Esophagus muscularis mucosa (tissue), 4 donors: Measurements from ENCODE around the gene SMG6. TPM values are rescaled to one million over a fixed set of nuclear protein-coding genes. Genes with fewer than 3 reads are reported as not detected.
"Not testable (repeated sequence)": the region's sequence is repeated elsewhere in the genome, so short reads cannot be mapped to it uniquely, and the experiment has no call there.

Experiments
- DNase-seq: peaks from one replicate; pipeline ENCODE4 v3.0.0-alpha.2; 2017; ENCODE audit errors: extremely low spot score
- H3K27ac ChIP-seq, 4 donors: fragments of 200-600 bp; sonication (generic); replicated peaks in 1 of 4; 1 replicate in 3 of 4; 2 replicates in 1 of 4; pipeline ENCODE4 v1.5.1; 2016 to 2019; ENCODE audit warnings: mild to moderate bottlenecking in 1 of 4
- H3K27me3 ChIP-seq, 4 donors: fragments of 200-600 bp; sonication (generic); one replicate each; pipeline versions ENCODE4 v1.5.1 to v1.6.0; 2016 to 2019
- H3K36me3 ChIP-seq, 4 donors: fragments of 200-600 bp; sonication (generic); one replicate each; pipeline ENCODE4 v1.5.1; 2016 to 2019
- H3K4me1 ChIP-seq, 4 donors: fragments of 200-600 bp; sonication (generic); one replicate each; pipeline ENCODE4 v1.5.1; 2016 to 2019
- H3K4me3 ChIP-seq, 4 donors: fragments of 200-600 bp; sonication (generic); 1 replicate in 2 of 4; 2 replicates in 2 of 4; pipeline ENCODE4 v1.5.1; 2016 to 2019; ENCODE audit warnings: mild to moderate bottlenecking in 4 of 4, moderate library complexity in 1 of 4
- H3K9me3 ChIP-seq, 4 donors: fragments of 200-600 bp; sonication (generic); 1 replicate in 3 of 4; 2 replicates in 1 of 4; pipeline ENCODE4 v1.5.1; 2016 to 2019
- EP300 ChIP-seq: sonication (generic); formaldehyde crosslinking; IDR thresholded peaks from one replicate; pipeline ENCODE4 v1.6.1; 2017; ENCODE audit warnings: antibody characterized with exemption
- POLR2A ChIP-seq: fragments of 450-650 bp; IDR thresholded peaks from one replicate; pipeline ENCODE4 v1.6.1; 2017; ENCODE audit warnings: antibody characterized with exemption, moderate library complexity, mild to moderate bottlenecking, low read depth
- POLR2AphosphoS5 ChIP-seq, 2 donors: sonication (generic); formaldehyde crosslinking; IDR thresholded peaks; one replicate each; pipeline ENCODE4 v1.6.1; 2017; ENCODE audit warnings: antibody characterized with exemption in 2 of 2
- WGBS: methylation state at CpG from one replicate; pipeline ENCODE4 v1.1.5; 2018; 5-methylcytosine and 5-hydroxymethylcytosine counted together
- intact Hi-C: fragments of 100-400 bp; cut with DNase I; formaldehyde crosslinking; loops from one replicate; pipeline ENCODE4 v1.15.1; 2023
- total RNA-seq, 4 donors: library from RNA; depleted of rRNA; stranded (reverse); fragments of >200 nt; gene quantifications; one replicate each; pipeline versions ENCODE4 v1.1.0 to v1.2.1, GENCODE V29; 2016
- TF ChIP-seq, protein P1 (sequence below), 3 experiments: fragments of 200-600 bp in 2 of 3; fragments of 450-650 bp in 1 of 3; sonication (generic) in 2 of 3; IDR thresholded peaks; one replicate each; pipeline ENCODE4 v1.5.1; 2017 to 2019; ENCODE audit warnings: antibody characterized with exemption in 3 of 3, mild to moderate bottlenecking in 2 of 3, moderate library complexity in 1 of 3

Gene SMG6
- total RNA-seq, 4 donors from 2014 or later: 38.2 to 67.7 (median 47.7) TPM

DNA sequence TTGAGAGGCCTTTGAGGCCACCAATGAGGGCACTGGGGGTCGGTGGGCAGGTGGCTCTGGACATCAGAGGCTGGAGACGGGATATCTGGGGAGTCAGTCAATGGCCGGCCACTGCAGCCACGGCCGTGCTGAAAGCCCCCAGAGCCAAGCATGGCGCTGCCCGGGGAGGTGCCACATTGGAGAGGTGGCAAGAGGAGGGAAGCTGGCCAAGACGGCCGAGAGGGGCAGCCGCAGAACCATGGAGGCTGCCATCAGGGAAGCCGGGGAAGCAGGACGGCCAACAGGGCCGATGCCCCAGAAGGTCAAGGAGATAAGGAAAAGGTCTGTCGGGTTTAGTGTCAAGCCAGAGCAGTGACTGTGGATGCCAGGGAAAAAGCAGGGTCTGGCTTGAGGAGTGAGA lies 288.3 kb downstream of the SMG6 start:
- H3K27me3 ChIP-seq: peaks cover 0 to 33% (median 0%) of the 10 kb centered on the region in 4 donors
- TF ChIP-seq, protein P1, sequence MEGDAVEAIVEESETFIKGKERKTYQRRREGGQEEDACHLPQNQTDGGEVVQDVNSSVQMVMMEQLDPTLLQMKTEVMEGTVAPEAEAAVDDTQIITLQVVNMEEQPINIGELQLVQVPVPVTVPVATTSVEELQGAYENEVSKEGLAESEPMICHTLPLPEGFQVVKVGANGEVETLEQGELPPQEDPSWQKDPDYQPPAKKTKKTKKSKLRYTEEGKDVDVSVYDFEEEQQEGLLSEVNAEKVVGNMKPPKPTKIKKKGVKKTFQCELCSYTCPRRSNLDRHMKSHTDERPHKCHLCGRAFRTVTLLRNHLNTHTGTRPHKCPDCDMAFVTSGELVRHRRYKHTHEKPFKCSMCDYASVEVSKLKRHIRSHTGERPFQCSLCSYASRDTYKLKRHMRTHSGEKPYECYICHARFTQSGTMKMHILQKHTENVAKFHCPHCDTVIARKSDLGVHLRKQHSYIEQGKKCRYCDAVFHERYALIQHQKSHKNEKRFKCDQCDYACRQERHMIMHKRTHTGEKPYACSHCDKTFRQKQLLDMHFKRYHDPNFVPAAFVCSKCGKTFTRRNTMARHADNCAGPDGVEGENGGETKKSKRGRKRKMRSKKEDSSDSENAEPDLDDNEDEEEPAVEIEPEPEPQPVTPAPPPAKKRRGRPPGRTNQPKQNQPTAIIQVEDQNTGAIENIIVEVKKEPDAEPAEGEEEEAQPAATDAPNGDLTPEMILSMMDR (IDR thresholded peaks at IDR 0.05): no peak
- TF ChIP-seq POLR2A (no peak), POLR2AphosphoS5 (IDR thresholded peaks at IDR 0.05) (no peak), EP300 (no peak)
- no peaks in the 10 kb centered on the region for H3K9me3 ChIP-seq
- no peak for DNase-seq
- WGBS: 86% methylated on average over 10 of the region's 14 CpGs
- H3K27ac ChIP-seq: no peak overlapping the region
- no peaks in the 10 kb centered on the region for H3K36me3 ChIP-seq
- intact Hi-C loops: no loop called here
- H3K4me1 ChIP-seq: peaks cover 0 to 17% (median 10%) of the 10 kb centered on the region in 4 donors
- no peak overlapping the region for H3K4me3 ChIP-seq

DNA sequence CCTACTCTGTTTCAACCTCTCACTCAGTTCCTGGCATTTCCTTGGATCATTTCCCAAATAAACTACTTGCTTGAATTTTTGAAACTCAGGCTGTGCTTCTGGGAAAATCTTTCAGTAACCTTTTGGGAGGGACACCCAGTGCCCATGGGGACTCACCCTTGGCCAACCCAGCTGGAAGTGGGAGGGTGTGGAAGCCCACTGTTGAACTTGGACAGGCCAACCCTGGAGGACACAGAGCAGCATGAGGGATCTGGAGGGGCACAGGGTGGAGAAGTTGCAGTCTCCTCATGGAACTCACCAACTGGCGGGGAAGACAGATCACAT lies 289.6 kb downstream of the SMG6 start:
- no peak for TF ChIP-seq POLR2A
- TF ChIP-seq POLR2AphosphoS5 (IDR thresholded peaks at IDR 0.05): no peak
- TF ChIP-seq EP300: no peak
- TF ChIP-seq, protein P1 (IDR thresholded peaks at IDR 0.05): no peak
- Histone ChIP-seq H3K36me3 (no peaks in the 10 kb centered on the region), H3K4me3 (no peak overlapping the region), H3K9me3 (no peaks in the 10 kb centered on the region), H3K27ac (no peak overlapping the region), H3K4me1 (peaks cover 0 to 14% (median 10%) of the 10 kb centered on the region in 4 donors), H3K27me3 (peaks cover 0 to 30% (median 0%) of the 10 kb centered on the region in 4 donors)
- no peak for DNase-seq
- intact Hi-C loops: no loop called here
- WGBS: 90% methylated on average over 1 of the region's 1 CpG

DNA sequence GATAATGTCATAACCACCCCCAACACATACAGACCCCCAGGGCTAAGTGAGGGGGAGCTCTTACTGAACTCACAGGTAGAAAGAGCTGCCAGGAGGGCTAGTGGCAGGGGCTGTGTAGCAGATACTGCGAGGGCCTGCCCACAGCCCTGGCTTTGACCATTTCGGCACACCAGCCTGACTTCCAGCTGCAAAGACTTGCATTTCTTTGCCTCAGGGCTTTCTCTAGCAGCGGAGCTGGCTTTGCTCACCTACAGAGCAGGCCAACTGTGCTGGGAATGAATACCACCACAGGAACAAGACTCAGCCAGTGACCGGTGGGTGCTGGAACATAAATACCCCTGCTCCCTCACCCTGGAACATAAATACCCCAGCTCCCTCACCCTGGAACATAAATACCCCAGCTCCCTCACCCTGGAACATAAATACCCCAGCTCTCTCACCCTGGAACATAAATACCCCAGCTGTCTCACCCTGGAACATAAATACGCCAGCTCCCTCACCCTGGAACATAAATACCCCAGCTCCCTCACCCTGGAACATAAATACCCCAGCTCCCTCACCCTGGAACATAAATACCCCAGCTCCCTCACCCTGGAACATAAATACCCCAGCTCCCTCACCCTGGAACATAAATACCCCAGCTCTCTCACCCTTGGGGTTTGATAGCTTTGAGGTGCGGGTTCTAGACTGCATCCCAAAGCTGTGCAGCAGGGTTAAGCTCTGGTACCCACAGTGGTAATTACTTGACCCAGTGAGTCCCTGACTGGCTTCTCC lies 290.2 kb downstream of the SMG6 start:
- H3K4me1 ChIP-seq: peaks cover 0 to 14% (median 10%) of the 10 kb centered on the region in 4 donors
- peaks cover 0 to 24% (median 0%) of the 10 kb centered on the region in 4 donors for H3K27me3 ChIP-seq
- H3K36me3 ChIP-seq, H3K27ac ChIP-seq, H3K4me3 ChIP-seq, H3K9me3 ChIP-seq, DNase-seq, intact Hi-C loops: not testable (repeated sequence)
- 93% methylated on average over 3 of the region's 6 CpGs for WGBS

DNA sequence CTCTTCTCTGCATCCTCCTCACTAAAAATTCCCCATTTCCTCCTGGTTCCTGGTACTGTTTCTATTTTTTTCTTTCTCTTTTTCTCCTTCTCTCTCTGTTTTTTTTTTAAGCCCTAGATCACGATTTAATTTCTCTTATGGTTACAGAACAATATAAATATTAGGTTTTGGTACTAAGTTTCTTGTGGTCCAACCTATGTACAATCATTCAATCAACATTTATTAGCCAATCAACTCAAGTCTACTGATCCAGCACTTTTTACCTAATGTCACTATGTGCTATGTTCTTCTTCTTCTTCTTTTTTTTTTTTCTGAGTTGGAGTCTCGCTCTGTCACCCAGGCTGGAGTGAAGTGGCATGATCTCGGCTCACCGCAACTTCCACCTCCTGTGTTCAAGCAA lies 291.1 kb downstream of the SMG6 start:
- H3K9me3 ChIP-seq: no peaks in the 10 kb centered on the region
- H3K4me1 ChIP-seq: peaks cover 0 to 14% (median 10%) of the 10 kb centered on the region in 4 donors
- intact Hi-C loops: no loop called here
- no peak overlapping the region for H3K4me3 ChIP-seq
- no peak for DNase-seq
- H3K27ac ChIP-seq: peak overlapping the region in 3 of 4 donors; percentile 13 to 66 (median 54)
- H3K36me3 ChIP-seq: no peaks in the 10 kb centered on the region
- WGBS: 95% methylated on average over 4 of the region's 4 CpGs
- H3K27me3 ChIP-seq: peaks cover 0 to 15% (median 0%) of the 10 kb centered on the region in 4 donors
- no peak for TF ChIP-seq EP300
- no peak for TF ChIP-seq POLR2AphosphoS5 (IDR thresholded peaks at IDR 0.05)
- TF ChIP-seq POLR2A: no peak
- TF ChIP-seq, protein P1 (IDR thresholded peaks at IDR 0.05): no peak

DNA sequence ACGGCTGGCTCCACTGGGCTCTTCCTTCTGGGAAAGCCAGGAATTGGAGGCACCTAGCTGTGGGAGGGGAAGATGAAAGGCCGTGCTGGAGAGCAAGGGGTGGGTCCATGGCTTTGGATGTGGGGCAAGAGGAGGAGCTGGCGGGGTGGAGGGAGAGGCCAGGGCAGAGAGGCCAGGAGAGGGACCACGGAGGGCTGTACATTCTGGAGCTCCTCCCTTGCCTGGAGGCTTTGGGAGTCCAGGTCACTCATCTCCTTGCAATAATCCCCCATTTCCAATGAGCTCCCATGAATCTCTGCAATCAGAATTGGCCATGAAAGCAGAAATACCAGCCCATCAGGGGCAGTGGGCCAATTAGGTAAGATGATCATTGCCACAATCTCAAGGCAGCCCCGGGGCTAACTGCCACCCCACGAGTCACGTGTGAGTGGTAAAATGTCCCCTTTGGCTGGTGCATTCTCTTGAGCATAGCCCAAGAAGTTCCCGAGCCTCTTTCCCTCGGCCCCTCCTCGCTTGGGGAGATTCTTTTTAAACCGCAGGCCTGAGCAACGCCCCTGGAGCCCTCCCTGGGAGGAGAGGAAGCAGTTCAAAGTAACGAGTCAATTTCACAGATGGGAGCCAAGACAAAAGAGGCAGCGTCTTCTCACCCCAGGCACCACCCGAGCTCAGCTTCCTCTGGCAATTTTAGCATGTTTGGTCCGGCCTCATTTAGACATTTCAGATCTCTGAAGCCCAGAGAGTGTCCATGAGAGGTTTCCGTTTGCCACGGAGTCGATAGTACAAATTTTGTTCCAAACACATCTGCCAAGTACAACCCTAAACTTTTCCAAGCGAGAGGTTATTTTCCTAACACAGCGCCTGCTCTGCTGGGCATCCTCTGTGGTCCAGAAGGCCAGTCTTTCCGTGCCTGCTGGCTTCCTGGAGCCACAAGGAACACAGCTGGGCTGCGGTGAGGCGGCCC lies 291.9 kb downstream of the SMG6 start:
- peaks cover 0 to 14% (median 10%) of the 10 kb centered on the region in 4 donors for H3K4me1 ChIP-seq
- H3K9me3 ChIP-seq: no peaks in the 10 kb centered on the region
- peaks cover 0 to 8% (median 0%) of the 10 kb centered on the region in 4 donors for H3K27me3 ChIP-seq
- H3K4me3 ChIP-seq: peak overlapping the region in 1 of 4 donors; percentile 14
- DNase-seq: no peak
- WGBS: 52% methylated on average over 15 of the region's 24 CpGs
- no peaks in the 10 kb centered on the region for H3K36me3 ChIP-seq
- intact Hi-C loops: no loop called here
- TF ChIP-seq, protein P1 (IDR thresholded peaks at IDR 0.05): no peak
- TF ChIP-seq POLR2A: no peak
- no peak for TF ChIP-seq POLR2AphosphoS5 (IDR thresholded peaks at IDR 0.05)
- no peak for TF ChIP-seq EP300
- peak overlapping the region in 3 of 4 donors; percentile 13 to 66 (median 54) for H3K27ac ChIP-seq
